Measurements from ENCODE around the gene RUNX2.

The RUNX2 gene

GRCh38 chr6:45491048-45491735 lies 163.1 kb downstream of the RUNX2 start:
- DNase-seq, result no peak

- DNase-seq, result no peak
Observed at GRCh38 chr6:45491874-45492273, 163.7 kb downstream of the RUNX2 start.

- DNase-seq, result no peak
Observed at GRCh38 chr6:45493761-45494160, 165.6 kb downstream of the RUNX2 start.

GRCh38 chr6:45494416-45495135 lies 166.4 kb downstream of the RUNX2 start:
- no peak for DNase-seq

- no peak for DNase-seq
Observed at GRCh38 chr6:45495429-45496084, 167.4 kb downstream of the RUNX2 start.

GRCh38 chr6:45496085-45496433 lies 167.9 kb downstream of the RUNX2 start:
- DNase-seq, result no peak

- no peak for DNase-seq
Observed at GRCh38 chr6:45498591-45498990, 170.5 kb downstream of the RUNX2 start.

GRCh38 chr6:45500924-45501816 lies 173.0 kb downstream of the RUNX2 start:
- no peak for DNase-seq

GRCh38 chr6:45502456-45502855 lies 174.3 kb downstream of the RUNX2 start:
- DNase-seq, result no peak

- peak; percentile 88 for DNase-seq
Observed at GRCh38 chr6:45504947-45505346, 176.8 kb downstream of the RUNX2 start.

GRCh38 chr6:45505470-45505869 lies 177.3 kb downstream of the RUNX2 start:
- no peak for DNase-seq

GRCh38 chr6:45507186-45507585 lies 179.1 kb downstream of the RUNX2 start:
- DNase-seq, result peak; percentile 21

- DNase-seq, result no peak
Observed at GRCh38 chr6:45509426-45509825, 181.3 kb downstream of the RUNX2 start.

- DNase-seq, result no peak
Observed at GRCh38 chr6:45512717-45513116, 184.6 kb downstream of the RUNX2 start.

- DNase-seq, result no peak
Observed at GRCh38 chr6:45513213-45513618, 185.1 kb downstream of the RUNX2 start.

GRCh38 chr6:45513843-45514242 lies 185.7 kb downstream of the RUNX2 start:
- DNase-seq, result no peak

GRCh38 chr6:45514454-45515230 lies 186.5 kb downstream of the RUNX2 start:
- peak; percentile 14 for DNase-seq

- no peak for DNase-seq
Observed at GRCh38 chr6:45518013-45518720, 190.0 kb downstream of the RUNX2 start.

- DNase-seq, result no peak
Observed at GRCh38 chr6:45521226-45521625, 193.1 kb downstream of the RUNX2 start.

- DNase-seq, result no peak
Observed at GRCh38 chr6:45522486-45522885, 194.4 kb downstream of the RUNX2 start.

GRCh38 chr6:45527210-45527609 lies 199.1 kb downstream of the RUNX2 start:
- no peak for DNase-seq

Data from NCI-H510A treated with DMSO at 0.1 percent for 48 hours (cell line).